DOHH2 (cell line): ENCODE measurements around the gene USH2A.

ENCODE experiments used
- H3F3A ChIP-seq: fragments of 200-600 bp; sonication (generic), shearing (Covaris generic); 2 replicates; pipeline ENCODE4 v1.6.0; 2016; ENCODE audit warnings: antibody characterized with exemption, mild to moderate bottlenecking; ENCODE audit not compliant: control insufficient read depth, insufficient read depth
- H3K27ac ChIP-seq: fragments of 200-600 bp; sonication (generic); 2 replicates; pipeline ENCODE4 v1.5.1; 2014; ENCODE audit warnings: low read depth, mild to moderate bottlenecking, low read length, moderate library complexity
- H3K27me3 ChIP-seq: fragments of 200-600 bp; sonication (generic); 2 replicates; pipeline ENCODE4 v1.6.1; 2014; ENCODE audit warnings: mild to moderate bottlenecking, low read length, mixed read lengths; ENCODE audit not compliant: control insufficient read depth
- H3K36me3 ChIP-seq: fragments of 200-600 bp; sonication (generic); 2 replicates; pipeline ENCODE4 v1.6.1; 2014; ENCODE audit warnings: mild to moderate bottlenecking, low read length, moderate library complexity, mixed read lengths; ENCODE audit not compliant: control insufficient read depth
- H3K4me1 ChIP-seq: fragments of 200-600 bp; sonication (generic); 2 replicates; pipeline ENCODE4 v1.6.1; 2014; ENCODE audit warnings: mild to moderate bottlenecking, low read length, mixed read lengths; ENCODE audit not compliant: control insufficient read depth
- H3K4me2 ChIP-seq: fragments of 200-600 bp; sonication (generic); 2 replicates; pipeline ENCODE4 v1.6.0; 2014; ENCODE audit warnings: mild to moderate bottlenecking, low read length, moderate library complexity
- H3K4me3 ChIP-seq: fragments of 200-600 bp; sonication (generic); 2 replicates; pipeline ENCODE4 v1.5.1; 2014; ENCODE audit warnings: mild to moderate bottlenecking, low read length, mixed read lengths
- H3K79me2 ChIP-seq: fragments of 200-600 bp; sonication (generic); 2 replicates; pipeline ENCODE4 v1.6.1; 2014; ENCODE audit warnings: mild to moderate bottlenecking, low read length, mixed read lengths; ENCODE audit not compliant: control insufficient read depth
- H3K9me2 ChIP-seq: fragments of 200-600 bp; sonication (generic); replicated peaks from 2 replicates; pipeline ENCODE4 v1.6.1; 2014; ENCODE audit warnings: mild to moderate bottlenecking, low read length, mixed read lengths; ENCODE audit not compliant: control insufficient read depth
- H3K9me3 ChIP-seq: fragments of 200-600 bp; sonication (generic); 2 replicates; pipeline ENCODE4 v1.6.1; 2014; ENCODE audit warnings: antibody characterized with exemption, low read length, mixed read lengths; ENCODE audit not compliant: control insufficient read depth, insufficient read depth
- H4K20me1 ChIP-seq: fragments of 200-600 bp; sonication (generic); 2 replicates; pipeline ENCODE4 v1.6.0; 2014; ENCODE audit warnings: low read depth, mild to moderate bottlenecking, antibody characterized with exemption, low read length, moderate library complexity; ENCODE audit not compliant: control insufficient read depth, insufficient read depth
- EZH2phosphoT487 ChIP-seq: fragments of 200-600 bp; sonication (generic); IDR thresholded peaks from 2 replicates; pipeline ENCODE4 v1.6.1; 2017; ENCODE audit warnings: borderline replicate concordance, mild to moderate bottlenecking, antibody characterized with exemption, low read length, moderate library complexity, mixed read lengths
- TF ChIP-seq, protein P1 (sequence below): fragments of 200-600 bp; sonication (generic); IDR thresholded peaks from one replicate; pipeline ENCODE4 v1.5.1; 2014; ENCODE audit warnings: antibody characterized with exemption, mild to moderate bottlenecking, low read depth, low read length; ENCODE audit not compliant: poor library complexity, severe bottlenecking

Gene USH2A

DNA sequence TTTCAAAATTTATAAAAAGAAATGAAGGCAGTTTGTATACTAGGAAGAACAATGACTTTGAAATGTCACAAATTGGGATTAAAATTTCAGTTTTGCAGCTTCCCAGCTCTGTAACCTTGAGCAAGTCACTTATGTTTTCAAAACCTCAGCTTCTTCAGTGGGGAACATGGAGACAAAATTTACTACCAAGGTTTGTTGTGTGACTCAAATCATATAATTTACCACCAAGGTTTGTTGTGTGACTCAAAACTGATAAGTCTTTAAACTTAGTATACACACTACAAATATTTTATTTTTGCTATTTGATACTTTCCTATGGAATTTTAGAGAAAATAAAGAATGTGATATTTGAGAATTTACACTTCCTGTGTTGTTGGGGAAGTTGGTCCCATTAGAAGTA, 636.3 kb downstream of the USH2A start:
- H3K79me2 ChIP-seq = no peaks in the 10 kb centered on the region
- TF ChIP-seq, protein P1, sequence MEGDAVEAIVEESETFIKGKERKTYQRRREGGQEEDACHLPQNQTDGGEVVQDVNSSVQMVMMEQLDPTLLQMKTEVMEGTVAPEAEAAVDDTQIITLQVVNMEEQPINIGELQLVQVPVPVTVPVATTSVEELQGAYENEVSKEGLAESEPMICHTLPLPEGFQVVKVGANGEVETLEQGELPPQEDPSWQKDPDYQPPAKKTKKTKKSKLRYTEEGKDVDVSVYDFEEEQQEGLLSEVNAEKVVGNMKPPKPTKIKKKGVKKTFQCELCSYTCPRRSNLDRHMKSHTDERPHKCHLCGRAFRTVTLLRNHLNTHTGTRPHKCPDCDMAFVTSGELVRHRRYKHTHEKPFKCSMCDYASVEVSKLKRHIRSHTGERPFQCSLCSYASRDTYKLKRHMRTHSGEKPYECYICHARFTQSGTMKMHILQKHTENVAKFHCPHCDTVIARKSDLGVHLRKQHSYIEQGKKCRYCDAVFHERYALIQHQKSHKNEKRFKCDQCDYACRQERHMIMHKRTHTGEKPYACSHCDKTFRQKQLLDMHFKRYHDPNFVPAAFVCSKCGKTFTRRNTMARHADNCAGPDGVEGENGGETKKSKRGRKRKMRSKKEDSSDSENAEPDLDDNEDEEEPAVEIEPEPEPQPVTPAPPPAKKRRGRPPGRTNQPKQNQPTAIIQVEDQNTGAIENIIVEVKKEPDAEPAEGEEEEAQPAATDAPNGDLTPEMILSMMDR = no peak
- no peak for TF ChIP-seq EZH2phosphoT487
- no peaks in the 10 kb centered on the region for H3K27me3 ChIP-seq
- no peaks in the 10 kb centered on the region for H3K4me1 ChIP-seq
- H3K9me3 ChIP-seq = no peaks in the 10 kb centered on the region
- no peaks in the 10 kb centered on the region for H3K9me2 ChIP-seq
- no peaks in the 10 kb centered on the region for H4K20me1 ChIP-seq
- H3K4me3 ChIP-seq = no peak overlapping the region
- no peak overlapping the region for H3K27ac ChIP-seq
- no peak overlapping the region for H3K4me2 ChIP-seq
- no peaks in the 10 kb centered on the region for H3F3A ChIP-seq
- H3K36me3 ChIP-seq = no peaks in the 10 kb centered on the region

DNA sequence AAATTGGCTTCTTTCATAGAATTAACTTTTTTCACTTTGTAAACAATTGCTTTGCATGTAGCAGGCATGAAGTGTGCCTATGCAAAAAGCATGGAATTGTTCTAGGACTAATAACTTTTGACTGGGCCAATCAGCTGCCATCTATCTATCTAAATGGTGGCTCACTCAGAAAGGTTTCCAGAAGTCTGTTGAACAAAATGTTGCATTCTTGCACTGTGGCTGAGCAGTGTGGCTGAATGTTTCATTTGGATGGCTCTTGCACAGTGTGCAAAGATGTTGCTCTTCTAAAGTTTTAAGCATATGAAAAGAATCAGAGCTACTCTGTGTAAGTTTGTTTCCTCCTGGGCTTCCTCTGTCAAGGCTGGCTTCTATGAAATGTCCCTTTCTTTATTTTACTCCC, 642.6 kb downstream of the USH2A start:
- H3K36me3 ChIP-seq = no peaks in the 10 kb centered on the region
- no peaks in the 10 kb centered on the region for H3K27me3 ChIP-seq
- TF ChIP-seq, protein P1 = no peak
- TF ChIP-seq EZH2phosphoT487 = no peak
- no peaks in the 10 kb centered on the region for H3K9me3 ChIP-seq
- no peaks in the 10 kb centered on the region for H3K9me2 ChIP-seq
- H3K27ac ChIP-seq = no peak overlapping the region
- H3F3A ChIP-seq = no peaks in the 10 kb centered on the region
- H4K20me1 ChIP-seq = no peaks in the 10 kb centered on the region
- no peak overlapping the region for H3K4me3 ChIP-seq
- H3K79me2 ChIP-seq = no peaks in the 10 kb centered on the region
- H3K4me1 ChIP-seq = no peaks in the 10 kb centered on the region
- no peak overlapping the region for H3K4me2 ChIP-seq

DNA sequence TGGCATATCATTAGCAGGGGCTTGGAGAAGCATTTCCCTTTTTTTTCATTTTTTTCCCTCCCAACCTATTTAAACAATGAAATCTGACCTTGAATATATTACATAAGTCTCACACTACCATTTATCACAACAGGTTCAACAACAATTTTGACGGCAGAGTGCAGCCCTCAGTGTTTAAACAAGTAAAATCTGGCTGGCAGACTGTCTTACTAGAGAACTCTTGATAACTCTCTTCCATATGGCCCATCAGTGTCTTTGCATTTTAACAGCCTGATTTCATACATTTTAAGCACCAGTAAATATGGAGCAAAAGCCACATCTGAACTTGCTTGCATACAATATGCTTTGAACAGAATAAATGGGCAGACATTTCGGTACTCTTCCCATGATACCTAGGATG, 643.1 kb downstream of the USH2A start:
- H3F3A ChIP-seq = no peaks in the 10 kb centered on the region
- TF ChIP-seq, protein P1 = no peak
- no peak for TF ChIP-seq EZH2phosphoT487
- no peaks in the 10 kb centered on the region for H3K9me3 ChIP-seq
- no peaks in the 10 kb centered on the region for H4K20me1 ChIP-seq
- no peak overlapping the region for H3K27ac ChIP-seq
- no peaks in the 10 kb centered on the region for H3K27me3 ChIP-seq
- H3K4me3 ChIP-seq = no peak overlapping the region
- H3K79me2 ChIP-seq = no peaks in the 10 kb centered on the region
- no peak overlapping the region for H3K4me2 ChIP-seq
- H3K4me1 ChIP-seq = no peaks in the 10 kb centered on the region
- H3K36me3 ChIP-seq = no peaks in the 10 kb centered on the region
- H3K9me2 ChIP-seq = no peaks in the 10 kb centered on the region

DNA sequence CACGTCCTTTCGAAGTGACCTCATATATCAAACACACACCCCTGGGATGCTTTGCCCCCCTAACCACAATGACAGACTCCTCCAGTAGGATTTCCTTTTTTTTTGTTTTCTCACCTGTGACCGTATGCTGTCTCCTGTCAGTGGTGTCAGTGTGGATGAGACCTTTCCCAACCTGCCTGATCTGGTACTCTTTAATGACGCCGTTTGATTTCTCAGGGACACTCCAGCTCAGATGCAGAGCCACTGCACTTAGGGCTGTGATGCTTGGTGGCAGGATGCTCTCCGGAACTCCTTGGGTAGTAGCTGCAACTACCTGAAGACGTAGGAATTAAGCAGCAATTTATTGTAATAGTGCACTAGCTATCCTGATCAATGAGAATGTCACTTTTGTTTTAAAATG, 643.5 kb downstream of the USH2A start:
- Histone ChIP-seq H3K4me3 (no peak overlapping the region), H3K4me2 (no peak overlapping the region), H3K4me1 (no peaks in the 10 kb centered on the region), H4K20me1 (no peaks in the 10 kb centered on the region), H3K36me3 (no peaks in the 10 kb centered on the region), H3K27me3 (no peaks in the 10 kb centered on the region), H3K9me2 (no peaks in the 10 kb centered on the region), H3K79me2 (no peaks in the 10 kb centered on the region), H3F3A (no peaks in the 10 kb centered on the region), H3K9me3 (no peaks in the 10 kb centered on the region), H3K27ac (no peak overlapping the region)
- TF ChIP-seq, protein P1 = no peak
- no peak for TF ChIP-seq EZH2phosphoT487
